CD4-positive, alpha-beta T cell treated with Interferon alpha-2 for 1 hour (primary cell): ENCODE measurements around the gene SH3TC2.

ENCODE experiments used
- DNase-seq, 2 donors: peaks; one replicate each; pipeline ENCODE4 v3.0.0-alpha.2; 2020 to 2022

The SH3TC2 gene

GRCh38 chr5:149027636-149028035, 35.2 kb downstream of the SH3TC2 start:
- no peak for DNase-seq

- DNase-seq = no peak
These were observed 37.9 kb downstream of the SH3TC2 start for GRCh38 chr5:149024943-149025342.

GRCh38 chr5:149024477-149024876, 38.4 kb downstream of the SH3TC2 start:
- DNase-seq = no peak

- no peak for DNase-seq
These were observed 40.7 kb downstream of the SH3TC2 start for GRCh38 chr5:149022200-149022599.

- no peak for DNase-seq
These were observed 43.2 kb downstream of the SH3TC2 start for GRCh38 chr5:149019679-149020078.

- DNase-seq = no peak
These were observed 43.9 kb downstream of the SH3TC2 start for GRCh38 chr5:149018909-149019443.

- no peak for DNase-seq
These were observed 45.2 kb downstream of the SH3TC2 start for GRCh38 chr5:149017636-149018035.

- no peak for DNase-seq
These were observed 47.3 kb downstream of the SH3TC2 start for GRCh38 chr5:149015561-149015960.

- DNase-seq = no peak
These were observed 47.7 kb downstream of the SH3TC2 start for GRCh38 chr5:149015126-149015525.

GRCh38 chr5:149014571-149015031, 48.3 kb downstream of the SH3TC2 start:
- DNase-seq = no peak

- DNase-seq = no peak
These were observed 49.1 kb downstream of the SH3TC2 start for GRCh38 chr5:149013796-149014195.

- DNase-seq = no peak
These were observed 50.5 kb downstream of the SH3TC2 start for GRCh38 chr5:149012350-149012749.

- DNase-seq = no peak
These were observed 51.1 kb downstream of the SH3TC2 start for GRCh38 chr5:149011728-149012127.

- no peak for DNase-seq
These were observed 51.8 kb downstream of the SH3TC2 start for GRCh38 chr5:149011084-149011483.

- no peak for DNase-seq
These were observed 55.7 kb downstream of the SH3TC2 start for GRCh38 chr5:149007174-149007573.

- no peak for DNase-seq
These were observed 56.4 kb downstream of the SH3TC2 start for GRCh38 chr5:149006426-149006825.

GRCh38 chr5:149005077-149005892, 57.6 kb downstream of the SH3TC2 start:
- DNase-seq = no peak

GRCh38 chr5:149004559-149004958, 58.3 kb downstream of the SH3TC2 start:
- no peak for DNase-seq

GRCh38 chr5:149002761-149003689, 59.8 kb downstream of the SH3TC2 start:
- no peak for DNase-seq

- no peak for DNase-seq
These were observed 60.8 kb downstream of the SH3TC2 start for GRCh38 chr5:149002053-149002452.

GRCh38 chr5:149001162-149001561, 61.7 kb downstream of the SH3TC2 start:
- no peak for DNase-seq

- DNase-seq = no peak
These were observed 63.1 kb downstream of the SH3TC2 start for GRCh38 chr5:148999741-149000140.

GRCh38 chr5:148998174-148998797, 64.6 kb downstream of the SH3TC2 start:
- DNase-seq = peak; percentile 38 to 75
